Neural progenitor cell (in vitro differentiated cells): Measurements from ENCODE around the gene GLS.

Experiments used
- EZH2 ChIP-seq: fragments of 200-600 bp; sonication (generic); IDR thresholded peaks from 2 replicates; pipeline ENCODE4 v1.6.1; 2017; ENCODE audit warnings: antibody characterized with exemption, mild to moderate bottlenecking, moderate library complexity
- EZH2phosphoT487 ChIP-seq: fragments of 200-600 bp; sonication (generic); IDR thresholded peaks from 2 replicates; pipeline ENCODE4 v1.6.1; 2017; ENCODE audit warnings: antibody characterized with exemption

DNA sequence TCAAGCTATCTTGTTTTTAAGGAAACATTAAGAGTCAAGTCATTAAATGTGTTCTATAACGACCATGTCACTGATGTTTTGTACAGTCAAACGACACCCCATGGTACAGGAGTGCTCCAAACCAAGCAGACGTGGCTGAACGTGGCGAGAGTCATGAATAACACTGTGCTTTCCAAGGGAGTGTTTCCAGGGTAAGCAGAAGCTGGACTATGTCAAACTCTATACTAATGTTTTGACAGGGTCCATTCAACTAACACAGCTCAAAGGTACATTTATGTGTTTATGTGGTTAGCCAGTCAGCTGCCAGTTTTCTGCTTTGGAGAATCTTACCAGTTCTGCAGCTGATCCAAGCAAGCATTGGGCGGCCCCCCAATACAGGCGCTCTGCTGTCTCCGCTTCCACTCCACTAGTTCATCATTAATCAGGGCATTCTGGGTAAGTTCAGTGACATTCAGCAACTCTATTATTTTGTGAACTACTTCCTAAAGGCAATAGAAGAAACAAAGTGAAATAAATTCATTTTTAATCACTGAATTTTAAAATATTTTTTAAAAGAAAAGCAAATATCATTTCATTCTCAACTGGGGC lies 117.0 kb downstream of the GLS start:
- no peak for TF ChIP-seq EZH2phosphoT487
- no peak for TF ChIP-seq EZH2
